ENCODE data around the gene KIFC3.

KIFC3 gene

DNA sequence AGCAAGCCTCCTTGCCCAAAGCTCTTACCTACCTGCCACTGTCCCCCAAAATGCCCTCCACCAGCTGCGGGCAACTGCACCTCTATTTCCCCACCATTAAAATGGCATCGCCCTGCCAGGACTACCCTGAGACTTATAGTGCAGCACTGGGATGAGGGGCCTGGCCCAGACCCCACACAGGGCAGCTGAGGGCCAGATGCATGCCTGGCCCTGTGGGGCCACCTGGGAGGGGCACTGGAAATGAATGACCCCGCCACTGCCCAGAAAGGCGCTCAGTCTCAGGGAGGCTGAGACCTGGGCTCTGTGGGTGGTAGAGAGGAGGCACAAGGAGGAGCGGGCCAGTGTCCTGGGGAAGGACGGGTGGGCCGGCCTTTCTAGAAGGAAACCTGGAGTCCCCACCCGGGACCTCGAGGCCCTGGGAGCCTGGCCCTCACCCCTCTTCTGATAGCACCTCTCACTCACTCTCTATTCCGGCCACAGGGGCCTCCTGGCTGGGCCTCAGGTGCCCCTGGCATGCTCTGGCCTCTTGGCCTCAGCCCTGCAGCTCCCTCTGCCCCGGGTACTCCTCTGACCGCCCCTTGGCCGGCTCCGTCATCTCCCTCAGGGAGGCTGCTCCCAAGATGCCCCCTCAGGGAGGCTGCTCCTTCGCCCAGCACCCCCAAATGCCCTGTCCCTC is 39.8 kb downstream of the KIFC3 start:
- no peak for DNase-seq (ENCODE audit: low read depth)
- no peak for TF ChIP-seq CTCF (conservative IDR thresholded peaks at IDR 0.05; ENCODE audit: control insufficient read depth, insufficient read depth, low read depth, low read length)
- H3K4me3 ChIP-seq (ENCODE audit: control insufficient read depth, low read depth, low read length): no peak overlapping the region

DNA sequence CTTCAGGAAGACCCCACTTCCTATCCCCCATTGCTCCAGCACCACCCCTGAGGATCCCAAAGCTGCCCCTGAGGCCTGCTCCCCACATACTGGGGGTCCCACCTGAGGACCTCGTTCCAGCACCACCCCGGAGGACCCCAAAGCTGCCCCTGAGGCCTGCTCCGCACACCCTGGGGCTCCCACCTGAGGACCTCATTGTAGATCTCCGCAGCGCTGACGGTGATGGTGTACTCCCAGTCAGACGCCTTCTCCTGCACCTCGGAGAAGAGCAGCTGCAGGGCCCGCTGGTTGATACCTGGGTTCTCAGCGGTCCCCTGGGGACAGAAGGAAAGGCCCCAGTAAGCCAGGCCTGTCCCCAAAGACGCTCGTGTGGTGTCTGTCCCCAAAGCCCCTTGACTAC is 40.3 kb downstream of the KIFC3 start:
- TF ChIP-seq CTCF (conservative IDR thresholded peaks at IDR 0.05; ENCODE audit: control insufficient read depth, insufficient read depth, low read depth, low read length): no peak

DNA sequence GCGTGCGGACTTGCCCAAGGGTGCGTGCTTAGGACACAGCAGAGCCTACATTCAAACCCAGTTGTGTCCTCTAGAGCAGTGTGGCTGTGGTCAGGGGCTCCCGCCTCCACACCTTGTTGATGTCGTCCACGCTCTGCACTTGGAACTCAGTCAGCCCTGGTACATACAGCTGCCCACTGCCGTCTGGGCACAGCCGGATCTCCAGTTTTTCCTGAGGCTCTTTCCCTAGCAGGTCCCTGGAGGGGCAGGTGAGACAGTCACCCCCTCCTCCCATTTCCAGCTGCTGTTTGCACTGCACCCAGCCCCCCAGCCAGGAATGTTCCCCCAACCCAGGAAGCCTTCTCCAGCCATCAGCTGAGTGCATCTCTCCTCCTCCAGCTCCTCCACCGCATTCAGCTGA is 41.0 kb downstream of the KIFC3 start:
- no peak for DNase-seq (ENCODE audit: low read depth)
- H3K4me3 ChIP-seq (ENCODE audit: control insufficient read depth, low read depth, low read length): no peak overlapping the region
- no peak for TF ChIP-seq CTCF (conservative IDR thresholded peaks at IDR 0.05; ENCODE audit: control insufficient read depth, insufficient read depth, low read depth, low read length)

More for the DNA sequence above, 40.3 kb downstream of the KIFC3 start:
- no peak overlapping the region for H3K4me3 ChIP-seq (ENCODE audit: control insufficient read depth, low read depth, low read length)
- DNase-seq (ENCODE audit: low read depth): no peak

- no peak for TF ChIP-seq CTCF (conservative IDR thresholded peaks at IDR 0.05; ENCODE audit: control insufficient read depth, insufficient read depth, low read depth, low read length)
- H3K4me3 ChIP-seq (ENCODE audit: control insufficient read depth, low read depth, low read length): no peak overlapping the region
- DNase-seq (ENCODE audit: low read depth): no peak
Measured at GRCh38 chr16:57760357-57761160, 41.7 kb downstream of the KIFC3 start.

GRCh38 chr16:57759541-57760356 is 42.5 kb downstream of the KIFC3 start:
- no peak for TF ChIP-seq CTCF (conservative IDR thresholded peaks at IDR 0.05; ENCODE audit: control insufficient read depth, insufficient read depth, low read depth, low read length)
- no peak overlapping the region for H3K4me3 ChIP-seq (ENCODE audit: control insufficient read depth, low read depth, low read length)
- no peak for DNase-seq (ENCODE audit: low read depth)

GRCh38 chr16:57759131-57759530 is 43.2 kb downstream of the KIFC3 start:
- TF ChIP-seq CTCF (conservative IDR thresholded peaks at IDR 0.05; ENCODE audit: control insufficient read depth, insufficient read depth, low read depth, low read length): no peak
- no peak overlapping the region for H3K4me3 ChIP-seq (ENCODE audit: control insufficient read depth, low read depth, low read length)

More at GRCh38 chr16:57759131-57759530, 43.2 kb downstream of the KIFC3 start:
- no peak for DNase-seq (ENCODE audit: low read depth)

Data from fibroblast of mammary gland (primary cell).